Stimulated activated CD8-positive, alpha-beta memory T cell treated with anti-CD3 and anti-CD28 coated beads, Interleukin-7, amount 100 ng/mL, for 1 hour (primary cell): ENCODE measurements around the gene ARHGAP30.
"Not testable (repeated sequence)": the region's sequence is repeated elsewhere in the genome, so short reads cannot be mapped to it uniquely, and the experiment has no call there.

Experiments used
- DNase-seq, 2 donors: peaks; one replicate each; pipeline ENCODE4 v3.0.0-alpha.2; 2020; ENCODE audit warnings: low read depth in 2 of 2

Gene ARHGAP30

DNA sequence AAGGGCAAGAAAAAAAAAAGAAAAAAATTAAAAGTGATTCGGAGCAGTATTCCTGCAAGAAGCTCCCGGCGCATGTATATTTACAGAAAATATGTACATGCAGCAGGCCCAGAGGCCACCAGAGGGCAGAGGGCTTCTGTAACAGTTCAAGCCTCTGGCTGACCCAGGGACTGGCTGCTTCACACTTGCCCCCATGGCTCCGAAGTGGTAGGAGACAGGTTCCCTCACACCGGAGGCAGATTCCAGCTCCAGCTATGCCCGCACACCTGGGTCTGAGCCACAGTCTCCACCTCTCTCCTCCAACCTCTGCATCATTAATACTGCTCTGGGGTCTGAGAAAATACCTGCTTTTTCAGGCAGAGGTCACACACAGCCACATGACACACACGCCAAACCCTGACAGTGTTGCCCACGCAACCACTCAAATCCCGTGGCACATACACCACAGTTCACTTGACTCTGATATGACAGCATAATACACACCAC lies 2.2 kb upstream of the ARHGAP30 start:
- no peak for DNase-seq

DNA sequence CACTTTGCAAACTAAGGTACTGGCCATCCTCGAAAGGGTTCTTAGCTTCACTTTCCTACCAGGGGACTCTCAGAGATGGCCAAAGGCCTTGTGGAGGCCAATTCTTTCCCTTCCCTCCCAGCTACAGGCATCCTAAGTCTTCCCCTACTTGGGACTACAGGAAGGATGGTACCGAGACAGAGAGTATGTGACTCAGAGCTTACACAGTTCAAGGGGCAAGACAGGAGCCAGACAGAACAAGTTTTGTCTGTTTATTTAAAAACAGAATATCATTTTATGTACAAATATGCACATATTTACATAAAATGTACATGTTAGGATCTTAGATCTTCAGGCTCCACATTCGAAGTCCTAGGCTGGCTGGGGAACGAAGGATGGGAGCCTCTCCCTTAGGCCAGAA lies 1.1 kb upstream of the ARHGAP30 start:
- no peak for DNase-seq

DNA sequence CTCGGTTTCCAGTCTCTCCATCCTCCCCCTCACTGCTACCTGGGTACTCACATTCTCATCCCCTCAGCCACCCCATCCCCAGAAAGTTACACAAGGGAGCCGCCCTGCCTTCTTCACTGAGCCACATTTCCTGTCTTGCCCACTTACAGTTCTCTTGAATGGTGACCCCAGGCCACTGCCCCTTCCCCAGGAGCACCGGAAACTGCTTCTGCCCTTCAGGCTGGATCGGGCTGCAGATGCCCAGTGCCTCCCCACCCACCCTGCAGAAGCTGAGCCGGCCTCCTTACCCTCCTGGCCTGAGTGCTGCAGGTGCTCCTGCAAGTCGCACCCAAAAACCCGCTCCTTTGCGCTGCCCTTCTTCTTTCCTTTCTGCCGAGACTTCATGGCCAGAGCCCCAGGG lies 450 bp downstream of the ARHGAP30 start:
- no peak for DNase-seq

DNA sequence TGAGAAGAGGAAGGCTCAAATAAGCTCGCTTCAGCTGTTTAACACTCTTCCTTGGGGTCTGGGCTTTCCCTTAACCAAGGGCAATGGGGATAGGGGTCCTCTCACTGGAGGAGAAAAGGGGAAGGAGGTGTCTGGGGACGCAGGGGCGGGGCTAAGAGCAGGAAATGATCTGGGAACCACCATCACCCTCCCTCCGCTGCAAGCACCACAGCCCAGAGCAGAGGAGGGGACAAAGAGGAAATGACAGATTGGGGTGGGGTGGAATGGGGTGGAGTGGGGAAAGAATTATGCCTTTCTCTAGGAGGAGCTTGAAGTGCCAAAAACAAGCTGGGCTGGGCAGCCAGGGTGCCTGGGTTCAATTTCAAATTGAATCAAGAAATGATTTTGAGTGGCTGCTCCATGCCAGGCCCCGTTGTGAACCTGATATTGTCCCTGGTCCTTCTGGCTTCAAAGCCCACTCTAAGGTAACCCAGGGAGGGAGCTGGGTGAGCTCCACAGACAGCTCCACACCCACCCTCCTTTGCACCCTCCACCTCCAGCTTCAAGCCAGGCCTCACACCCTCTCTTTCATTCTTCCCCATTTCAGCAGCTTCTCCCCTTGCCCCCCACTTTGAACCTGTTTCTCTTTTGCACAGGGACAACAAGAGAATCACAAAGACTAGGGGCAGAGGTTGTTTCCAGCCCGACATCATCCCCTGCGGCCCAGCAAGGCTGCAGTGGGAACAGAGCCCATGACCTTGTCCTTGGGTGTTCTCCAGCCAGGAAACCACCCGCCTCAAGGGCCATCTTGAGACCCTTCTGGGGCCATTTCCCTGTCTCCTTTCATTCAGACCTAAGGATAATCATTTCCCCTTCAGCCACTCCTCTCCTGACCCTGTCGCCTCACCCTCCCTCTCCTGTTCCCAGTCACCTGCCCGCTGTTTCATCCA lies 1.1 kb downstream of the ARHGAP30 start:
- DNase-seq: peak; percentile 51 to 55

DNA sequence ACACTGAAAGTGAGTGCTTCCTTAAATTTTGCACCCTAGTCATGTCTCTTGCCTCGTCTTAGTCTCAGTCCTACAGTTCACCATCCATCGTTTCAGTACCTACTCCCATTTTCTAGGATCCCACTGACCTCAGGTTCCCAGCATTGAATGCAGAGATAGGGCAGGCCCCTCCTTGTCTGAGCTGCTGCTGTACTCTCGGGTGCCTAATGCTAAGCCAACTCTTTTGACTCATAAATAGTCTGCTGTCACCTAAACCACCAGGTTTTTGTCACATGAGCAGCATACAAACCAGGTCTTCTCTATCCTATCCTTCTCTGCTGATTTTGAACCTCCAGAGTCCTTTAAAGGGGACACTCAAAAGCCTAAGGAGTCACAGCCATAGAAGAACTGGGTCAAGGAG lies 3.0 kb downstream of the ARHGAP30 start:
- no peak for DNase-seq

DNA sequence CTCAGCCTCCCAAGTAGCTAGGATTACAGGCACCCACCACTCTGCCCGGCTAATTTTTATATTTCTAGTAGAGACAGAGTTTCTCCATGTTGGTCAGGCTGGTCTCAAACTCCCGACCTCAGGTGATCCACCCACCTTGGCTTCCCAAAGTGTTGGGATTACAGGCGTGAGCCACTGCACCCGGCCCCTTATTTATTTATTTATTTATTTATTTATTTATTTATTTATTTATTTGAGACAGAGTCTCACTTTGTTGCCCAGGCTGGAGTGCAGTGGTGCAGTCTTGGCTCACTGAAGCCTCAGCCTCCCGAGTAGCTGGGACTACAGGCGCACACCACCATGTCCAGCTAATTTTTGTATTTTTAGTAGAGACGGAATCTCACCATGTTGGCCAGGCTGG lies 4.0 kb downstream of the ARHGAP30 start:
- DNase-seq: not testable (repeated sequence)

DNA sequence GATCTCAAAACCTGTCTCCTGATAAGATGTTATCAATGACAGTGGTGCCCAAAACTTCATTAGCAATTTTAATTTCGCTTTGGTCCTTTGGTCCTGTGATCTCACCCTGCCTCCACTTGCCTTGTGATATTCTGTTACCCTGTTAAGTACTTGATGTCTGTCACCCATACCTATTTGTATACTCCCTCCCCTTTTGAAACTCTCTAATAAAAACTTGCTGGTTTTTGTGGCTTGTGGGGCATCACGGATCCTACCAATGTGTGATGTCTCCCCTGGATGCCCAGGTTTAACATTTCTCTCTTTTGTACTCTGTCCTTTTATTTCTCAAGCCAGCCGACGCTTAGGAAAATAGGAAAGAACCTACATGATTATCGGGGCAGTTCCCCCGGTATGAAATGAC lies 5.8 kb downstream of the ARHGAP30 start:
- not testable (repeated sequence) for DNase-seq

DNA sequence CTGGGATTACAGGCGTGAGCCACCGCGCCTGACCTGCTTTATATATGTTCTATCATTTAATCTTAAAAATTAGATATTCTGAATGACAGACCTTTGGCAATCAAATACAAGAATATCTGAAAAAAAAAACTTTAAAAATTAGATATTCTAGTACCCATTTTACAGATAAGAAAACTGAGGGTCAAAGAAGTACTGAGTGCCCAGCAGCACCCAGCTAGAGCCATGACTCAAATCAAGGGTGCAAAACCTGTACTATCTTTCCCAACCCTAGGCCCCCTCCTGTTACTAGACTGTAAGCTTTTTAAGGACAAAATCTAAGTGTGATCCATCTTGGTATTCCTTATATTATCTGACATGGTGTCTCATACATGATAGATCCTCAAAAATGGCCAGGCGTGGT lies 8.3 kb downstream of the ARHGAP30 start:
- DNase-seq: no peak

DNA sequence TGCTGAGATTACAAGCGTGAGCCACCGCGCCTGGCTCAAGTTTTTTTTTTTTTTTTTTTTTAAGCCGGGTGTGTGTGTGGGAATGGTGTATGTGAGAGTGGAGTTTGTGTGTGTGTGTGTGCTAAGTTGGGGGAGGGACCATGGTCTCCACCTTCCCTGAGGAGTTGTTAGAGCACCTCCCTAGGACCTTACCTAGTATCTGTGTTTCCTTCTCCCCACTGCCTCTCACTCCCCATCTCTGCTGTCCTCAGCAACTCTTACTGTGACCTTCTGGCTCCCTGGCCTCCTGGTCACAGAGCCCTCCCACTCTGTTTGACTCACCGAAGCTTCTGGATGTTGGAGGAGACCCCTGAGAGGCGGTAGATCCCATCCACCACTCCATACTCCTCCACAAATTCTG lies 10.4 kb downstream of the ARHGAP30 start:
- DNase-seq: no peak

DNA sequence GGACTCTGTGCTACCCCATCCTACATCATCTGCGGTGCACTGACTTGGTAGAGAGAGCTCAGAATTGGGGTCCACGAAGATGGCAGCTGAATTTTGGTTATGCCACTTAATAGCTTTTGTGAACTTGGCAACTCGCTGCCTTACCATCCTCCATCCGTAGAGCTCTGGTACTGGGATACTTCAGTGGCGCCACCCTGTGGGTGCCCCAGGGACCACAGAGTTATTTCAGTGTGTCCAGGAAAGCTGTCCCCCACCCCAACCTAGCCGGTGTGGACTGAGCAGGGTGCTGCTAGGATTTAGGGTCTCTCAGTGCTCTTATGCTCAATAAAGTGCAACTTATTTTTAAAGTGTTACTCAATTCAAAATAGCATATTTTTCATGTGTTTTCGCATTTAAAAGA lies 14.9 kb downstream of the ARHGAP30 start:
- no peak for DNase-seq

DNA sequence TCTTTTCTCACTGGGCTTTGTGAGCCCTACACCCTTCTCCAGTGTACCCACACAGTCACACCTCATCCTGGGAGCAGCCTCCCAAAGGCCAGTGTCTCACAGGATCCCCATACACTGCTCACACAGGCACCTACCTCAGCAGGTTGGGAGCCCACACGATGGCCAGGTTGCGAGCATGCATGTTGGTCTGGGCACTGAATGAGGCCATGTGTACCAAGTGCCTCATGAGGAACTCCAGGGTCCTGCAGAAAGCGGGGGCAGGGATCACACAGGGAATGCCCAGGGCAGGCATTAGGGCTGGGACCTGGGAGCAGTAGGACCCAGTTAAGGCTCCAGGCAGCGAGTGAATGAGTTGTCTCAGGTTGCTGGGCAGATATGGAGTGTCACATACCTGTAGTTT lies 15.5 kb downstream of the ARHGAP30 start:
- DNase-seq: no peak

DNA sequence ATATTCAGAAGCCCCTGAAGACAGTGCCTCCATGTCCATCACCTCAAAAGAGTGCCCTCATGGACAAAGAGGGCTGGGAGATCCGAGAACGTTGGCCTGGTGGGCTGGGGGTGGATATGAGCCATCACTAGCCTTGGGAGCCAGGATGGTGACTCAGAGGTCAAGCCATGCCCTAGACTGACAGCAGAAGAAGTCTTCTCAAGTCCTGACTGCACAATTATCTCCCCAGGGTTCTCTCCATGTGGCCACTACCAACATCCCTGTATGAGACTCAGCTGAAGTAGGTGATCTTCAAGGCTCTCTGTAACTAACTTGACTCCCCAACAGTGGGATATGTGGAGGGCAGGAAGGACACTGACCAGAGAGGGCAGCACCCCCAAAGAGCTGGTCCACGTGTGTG lies 16.8 kb downstream of the ARHGAP30 start:
- no peak for DNase-seq

DNA sequence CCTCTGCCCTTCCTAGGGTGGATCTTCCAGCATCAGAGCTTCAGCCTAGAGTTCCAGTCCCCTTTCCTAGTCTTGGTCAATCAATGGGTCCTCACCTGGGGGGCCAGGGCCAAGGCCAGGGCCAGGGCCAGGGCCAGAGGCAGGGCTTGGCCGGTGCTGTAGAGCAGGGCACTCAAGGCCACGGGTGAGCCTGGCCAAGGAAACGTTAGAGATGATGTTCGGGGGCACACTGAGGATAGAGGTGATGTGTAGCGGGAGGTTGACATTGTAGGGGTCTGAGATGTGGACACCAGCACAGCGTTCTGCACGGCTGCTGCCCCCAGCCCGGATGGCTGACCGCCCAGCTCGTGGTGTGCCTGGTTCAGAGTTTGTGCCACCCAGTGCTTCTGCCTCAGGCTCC lies 18.5 kb downstream of the ARHGAP30 start:
- no peak for DNase-seq

DNA sequence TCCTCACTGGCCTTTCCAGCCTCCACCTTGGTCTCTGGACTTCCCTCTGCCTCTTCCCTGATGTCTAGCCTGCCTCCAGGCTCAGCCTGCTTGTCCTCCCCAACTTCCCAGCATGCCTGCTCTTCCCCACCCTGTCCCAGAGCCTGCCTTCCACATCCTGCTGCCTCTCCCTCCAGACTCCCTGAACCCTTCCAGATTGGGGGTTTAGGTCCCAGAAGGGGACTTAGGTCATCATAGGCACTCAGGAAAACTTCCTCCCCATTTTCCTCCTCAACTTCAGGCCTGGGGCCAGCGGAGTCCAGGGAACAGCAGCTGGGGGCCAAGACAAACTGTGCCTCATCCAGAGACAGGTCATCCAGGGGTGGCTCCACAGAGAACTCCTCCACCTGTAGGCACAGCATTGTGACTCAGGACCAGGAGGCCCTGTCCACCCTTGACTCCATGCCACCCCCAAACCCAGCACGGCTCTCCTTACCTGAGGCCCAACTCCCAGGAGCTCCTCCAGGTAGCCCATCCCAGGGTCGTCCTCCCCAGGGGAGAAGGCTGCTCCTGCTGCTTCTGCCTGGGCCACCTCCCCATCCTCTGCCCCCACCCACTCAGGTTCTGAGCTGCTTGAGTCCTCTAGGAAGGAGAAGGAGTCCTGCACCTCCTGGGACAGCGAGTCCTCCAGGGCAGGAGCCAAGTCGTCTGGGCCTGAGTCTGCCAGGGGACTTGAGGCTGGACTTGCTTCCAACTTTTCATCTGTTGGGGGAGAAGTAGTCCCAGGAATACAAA lies 20.6 kb downstream of the ARHGAP30 start:
- DNase-seq: no peak

DNA sequence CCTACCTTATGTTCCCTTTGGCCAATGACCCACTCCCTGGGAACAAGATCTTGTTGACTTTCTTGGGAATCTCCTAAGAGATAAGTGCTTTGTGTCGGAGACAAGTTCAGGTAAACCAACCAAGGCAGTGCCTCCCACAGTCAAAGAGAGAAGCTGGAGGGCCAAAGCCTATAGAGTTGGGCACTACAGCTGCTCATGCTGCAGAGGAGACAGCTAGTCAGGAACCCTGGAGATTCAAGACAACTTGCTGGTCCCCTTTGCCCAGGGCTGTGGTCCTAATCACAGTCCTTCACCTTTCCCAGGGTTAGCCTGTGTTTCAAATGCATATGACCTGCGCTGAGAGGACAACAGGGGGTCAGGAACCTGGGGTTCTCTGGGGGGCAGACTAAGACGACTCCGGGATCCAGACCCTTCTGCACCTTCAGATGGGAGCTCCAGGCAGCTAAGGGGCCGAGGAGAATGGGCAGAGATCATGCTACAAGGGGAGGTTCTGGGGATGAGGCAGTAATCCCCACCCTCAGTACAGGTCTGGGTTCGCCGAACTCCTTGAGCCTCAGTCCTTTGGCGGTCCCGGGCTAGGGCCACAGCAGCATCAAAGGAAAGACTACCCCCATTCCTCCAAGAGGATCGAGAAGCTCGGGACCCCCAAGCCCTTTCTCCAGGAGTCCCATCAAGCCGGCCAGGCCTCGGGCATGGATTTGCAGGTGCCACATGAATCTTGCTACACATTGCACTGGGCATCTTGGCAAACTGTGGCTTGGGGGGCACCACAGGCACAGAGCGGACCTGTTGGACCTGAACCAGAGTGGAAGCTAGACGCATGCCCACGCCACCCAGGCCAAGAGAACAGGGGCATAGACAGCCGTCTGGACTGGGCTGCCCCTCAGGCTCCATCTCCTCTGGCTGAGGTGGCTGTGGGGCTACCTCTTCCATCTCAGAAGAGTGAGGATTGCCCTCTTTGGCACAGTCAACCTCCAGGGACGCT lies 22.0 kb downstream of the ARHGAP30 start:
- DNase-seq: no peak

DNA sequence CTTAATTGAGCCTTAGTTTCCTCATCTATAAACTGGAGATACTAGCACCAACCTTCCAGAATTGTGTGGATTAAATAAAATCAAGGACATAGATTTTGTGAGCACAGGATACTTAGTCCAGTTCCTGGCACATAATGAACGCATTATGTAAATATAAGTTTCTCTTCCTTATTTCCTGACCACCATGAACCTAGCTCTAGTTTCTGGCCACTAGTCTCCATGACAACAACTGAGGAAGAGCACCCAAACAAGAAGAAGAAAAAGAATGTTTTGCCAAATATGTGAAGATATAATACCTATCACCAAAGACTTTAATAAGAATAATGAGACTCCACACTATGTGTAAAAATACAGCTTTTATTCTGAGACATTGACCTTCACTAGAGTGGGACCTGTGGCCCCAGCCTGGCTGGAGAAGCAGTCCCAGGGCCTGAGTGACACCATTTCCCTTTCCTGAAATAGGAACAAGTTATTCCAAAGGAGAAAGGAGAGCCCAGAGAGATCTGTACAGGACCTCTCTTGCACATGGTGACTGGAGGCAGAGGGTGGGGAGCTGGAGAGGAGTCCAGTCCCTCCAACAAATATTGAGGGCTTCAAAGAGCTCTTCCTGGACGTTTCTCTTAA lies 23.0 kb downstream of the ARHGAP30 start:
- no peak for DNase-seq

DNA sequence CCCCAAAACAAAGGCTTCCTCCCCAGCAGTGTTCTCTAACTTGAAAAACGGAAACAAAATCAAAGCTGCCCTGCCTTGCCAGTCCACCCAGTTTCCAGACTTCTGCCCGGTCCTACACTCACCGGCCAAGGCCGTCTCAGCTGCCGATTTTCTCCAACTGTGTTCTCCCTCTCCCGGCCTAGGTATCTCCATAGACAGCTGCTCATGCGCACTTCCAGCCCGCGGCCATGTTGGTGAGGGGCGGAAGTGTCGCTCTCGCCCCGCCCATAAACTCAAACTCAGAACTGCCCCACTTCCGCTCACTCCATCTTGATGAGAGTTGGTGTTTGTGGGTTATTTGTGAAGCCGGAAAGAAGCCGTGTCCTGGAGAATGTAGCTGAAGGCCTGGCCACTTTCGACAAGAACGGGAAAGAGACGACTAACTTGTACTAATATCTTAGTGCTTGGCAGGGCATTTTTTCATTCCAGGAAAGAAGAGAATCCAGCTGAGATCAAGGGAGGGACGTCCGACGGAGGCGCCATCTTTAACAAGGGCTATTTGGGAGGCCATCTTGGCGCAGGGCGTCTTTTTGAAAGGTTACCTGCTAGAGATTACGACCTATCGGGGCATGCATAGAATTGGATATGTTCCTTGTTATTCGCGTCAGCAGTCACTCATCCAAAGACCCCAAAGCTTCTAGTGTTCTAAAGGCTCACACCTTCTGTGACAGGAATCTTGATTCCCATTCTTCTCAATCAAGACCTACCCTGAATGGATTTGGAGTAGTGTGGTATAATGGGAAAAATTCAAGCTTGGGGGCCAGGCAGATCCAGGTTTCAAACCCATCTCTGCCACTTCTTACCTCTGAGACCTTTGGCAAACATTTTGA lies 23.7 kb downstream of the ARHGAP30 start, which contains the start of gene USF1:
USF1 (minus strand) TSS at position 242 of the 869 bp plus-strand sequence. CDS start 2,702 bp downstream, outside the sequence.
- peak; percentile 84 for DNase-seq

DNA sequence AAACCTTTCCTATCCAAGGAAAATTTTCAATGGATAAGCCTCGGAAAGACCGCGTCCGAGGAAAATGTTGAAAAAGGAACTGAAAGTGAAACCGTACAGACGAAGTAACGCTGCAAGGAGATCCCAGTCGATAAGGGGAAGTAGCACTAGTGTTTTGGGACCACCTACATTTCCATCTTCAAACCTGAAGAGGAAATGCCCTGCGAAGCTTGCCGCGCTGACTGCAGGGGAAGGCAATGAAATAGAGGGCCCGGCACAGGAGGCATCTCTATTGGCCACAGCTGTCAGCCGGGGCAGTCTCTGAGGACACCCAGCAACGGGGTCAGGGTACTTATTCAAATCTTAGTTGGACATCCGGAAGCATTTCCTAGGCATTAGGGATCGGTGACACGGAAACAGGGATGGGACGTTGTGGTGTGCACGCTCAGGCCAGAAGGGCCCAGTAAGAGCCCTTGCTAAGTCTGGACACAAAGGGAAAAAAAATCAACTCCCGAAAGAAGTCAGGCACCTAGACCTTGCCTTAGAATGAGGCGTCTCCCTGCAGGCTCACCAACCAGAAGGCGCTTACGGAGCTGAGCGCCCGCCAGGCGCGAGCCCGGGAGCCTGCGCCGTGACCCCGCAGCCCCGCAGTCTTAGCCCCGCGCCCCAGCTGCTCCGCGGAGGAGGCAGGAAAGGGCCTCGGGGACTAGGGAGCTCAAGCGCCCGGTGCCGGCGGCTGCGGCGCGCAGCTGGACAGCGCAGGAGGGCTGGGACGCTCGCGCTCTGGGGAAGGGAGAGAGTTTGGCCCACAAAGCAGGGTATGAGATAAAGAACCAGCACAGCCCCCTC lies 24.6 kb downstream of the ARHGAP30 start:
- DNase-seq: peak in 1 of 2 donors; percentile 31

DNA sequence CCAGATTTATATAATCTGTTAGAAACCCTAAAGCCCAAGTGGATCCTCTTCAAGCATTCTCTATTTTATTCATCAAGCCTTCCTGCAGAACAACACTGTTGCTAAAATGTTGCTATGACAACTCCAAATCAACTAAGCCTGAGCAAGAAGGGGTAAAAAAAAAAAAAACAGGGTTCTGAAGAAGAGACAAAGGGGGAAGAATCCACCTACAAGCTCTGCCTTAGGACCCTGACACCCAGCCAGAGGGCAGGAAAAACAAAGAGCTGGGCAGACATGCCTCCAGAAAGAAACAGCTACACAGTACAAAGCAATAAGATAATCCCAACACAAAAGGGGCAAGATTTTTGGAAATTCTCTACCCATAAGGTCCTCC lies 25.2 kb downstream of the ARHGAP30 start:
- no peak for DNase-seq
